GM21526 (cell line): Measurements from ENCODE around the gene SCGB1D2.

Experiments
- ATAC-seq: cut with Tn5 transposase; IDR thresholded peaks from one replicate; pipeline ENCODE4 v1.9.1; 2021; ENCODE audit warnings: moderate library complexity; ENCODE audit not compliant: unreplicated experiment, low FRiP score

SCGB1D2 gene

GRCh38 chr11:62256281-62256680 is 14.2 kb downstream of the SCGB1D2 start:
- ATAC-seq: no peak

GRCh38 chr11:62260261-62260953 is 18.4 kb downstream of the SCGB1D2 start:
- ATAC-seq: no peak

DNA sequence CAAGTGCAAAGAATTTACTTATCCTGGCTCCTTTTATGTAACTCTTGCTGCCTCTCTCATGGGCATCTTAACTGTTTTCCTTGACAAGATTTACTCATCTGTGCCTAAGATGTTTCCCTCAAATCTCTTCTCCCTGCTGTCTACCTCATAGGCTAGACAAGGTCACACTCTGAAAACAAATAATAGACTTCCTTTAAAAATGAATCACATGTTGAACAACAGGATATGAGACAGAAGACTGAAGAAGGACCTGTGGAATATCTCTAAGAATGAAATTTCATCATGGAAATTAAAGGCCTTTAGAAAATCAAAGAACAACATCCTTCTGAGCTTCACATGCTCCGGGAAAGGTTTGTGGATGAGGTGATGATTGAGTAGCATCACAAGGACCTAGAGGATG is 22.0 kb downstream of the SCGB1D2 start:
- no peak for ATAC-seq

- ATAC-seq: no peak
Measured at GRCh38 chr11:62266558-62266957, 24.5 kb downstream of the SCGB1D2 start.

DNA sequence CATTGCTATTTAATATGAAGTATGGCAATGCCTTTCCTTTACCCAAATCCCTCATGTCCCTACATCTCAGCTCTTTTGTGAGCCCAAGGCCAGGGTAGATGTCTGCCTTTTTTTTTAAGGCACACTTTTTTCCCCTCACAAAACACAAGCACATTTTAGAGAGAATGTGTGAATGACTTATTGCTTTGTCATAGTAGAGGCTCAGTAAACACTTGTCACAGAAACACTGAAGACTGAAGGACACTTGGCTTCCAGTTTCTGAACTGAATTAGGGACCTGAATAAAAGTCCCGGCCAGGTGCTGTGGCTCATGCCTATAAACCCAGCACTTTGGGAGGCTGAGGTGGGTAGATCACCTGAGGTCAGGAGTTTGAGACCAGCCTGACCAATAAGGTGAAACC is 25.0 kb downstream of the SCGB1D2 start:
- ATAC-seq: no peak

DNA sequence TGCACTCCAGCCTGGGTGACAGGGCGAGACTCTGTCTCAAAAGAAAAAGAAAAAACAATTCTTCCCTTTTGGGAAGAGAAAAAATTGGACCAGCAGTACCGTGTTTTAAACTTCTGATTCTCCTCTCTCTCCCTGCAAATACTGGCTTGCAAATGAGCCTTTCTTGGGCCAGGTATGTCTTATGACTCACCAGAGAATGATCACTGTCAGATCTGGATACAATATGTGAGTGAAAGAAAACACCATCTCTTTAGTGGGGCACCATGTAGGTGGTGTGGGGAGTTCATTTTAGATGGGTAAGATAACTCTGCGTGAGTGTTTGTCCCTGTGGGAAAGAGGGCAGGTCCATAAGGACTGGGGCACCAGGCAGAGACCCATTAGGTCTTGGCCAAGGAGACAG is 25.5 kb downstream of the SCGB1D2 start:
- ATAC-seq: no peak

GRCh38 chr11:62269654-62270278 is 27.7 kb downstream of the SCGB1D2 start, which contains the start of gene SCGB2A2:
TSS of gene SCGB2A2 (plus strand) at chr11:62270158. CDS start at chr11:62270217, 59 bp downstream.
- no peak for ATAC-seq

DNA sequence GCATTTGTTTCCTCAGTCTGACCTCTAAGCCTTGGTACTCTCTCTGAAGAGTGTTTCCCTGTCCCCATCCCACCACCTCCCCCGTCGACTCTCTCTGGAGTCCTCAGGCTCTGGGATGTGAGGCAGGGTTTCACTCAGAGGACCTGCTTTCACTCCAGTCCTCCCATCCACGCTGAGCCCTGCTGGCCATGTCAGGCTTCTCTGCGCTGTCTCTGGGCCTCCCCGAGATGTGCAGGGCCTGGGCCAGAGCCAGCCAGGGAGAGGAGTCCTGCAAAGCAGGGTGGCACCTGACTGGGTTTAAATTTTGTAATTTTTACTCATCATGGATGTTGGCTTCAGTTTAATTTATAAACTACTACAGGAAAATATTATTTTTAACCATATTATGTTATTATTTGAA is 31.2 kb downstream of the SCGB1D2 start:
- ATAC-seq: no peak

DNA sequence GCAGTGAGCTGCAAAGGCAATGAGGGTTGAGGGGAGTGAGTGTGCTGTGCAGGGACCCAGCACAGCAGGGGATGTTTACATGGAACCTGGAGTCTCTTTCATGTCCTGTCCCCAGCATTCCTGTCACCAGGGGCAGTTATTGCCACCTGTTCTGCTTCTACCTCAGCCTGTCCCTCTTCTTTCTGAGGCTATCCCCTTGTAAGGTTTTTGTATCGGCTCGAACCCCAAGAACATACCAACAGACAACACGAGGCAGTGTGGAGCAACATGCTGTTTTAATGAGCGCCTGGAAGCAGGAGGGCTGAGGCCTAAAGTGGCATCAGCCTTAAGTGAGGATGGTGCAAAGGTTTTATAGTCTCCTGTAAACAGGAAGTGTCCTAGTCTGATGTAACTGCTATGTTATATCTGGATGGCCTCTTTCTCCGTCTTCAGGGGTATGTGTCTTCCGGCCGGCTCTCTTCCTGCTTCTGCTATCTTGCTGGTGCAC is 31.8 kb downstream of the SCGB1D2 start:
- ATAC-seq: no peak

DNA sequence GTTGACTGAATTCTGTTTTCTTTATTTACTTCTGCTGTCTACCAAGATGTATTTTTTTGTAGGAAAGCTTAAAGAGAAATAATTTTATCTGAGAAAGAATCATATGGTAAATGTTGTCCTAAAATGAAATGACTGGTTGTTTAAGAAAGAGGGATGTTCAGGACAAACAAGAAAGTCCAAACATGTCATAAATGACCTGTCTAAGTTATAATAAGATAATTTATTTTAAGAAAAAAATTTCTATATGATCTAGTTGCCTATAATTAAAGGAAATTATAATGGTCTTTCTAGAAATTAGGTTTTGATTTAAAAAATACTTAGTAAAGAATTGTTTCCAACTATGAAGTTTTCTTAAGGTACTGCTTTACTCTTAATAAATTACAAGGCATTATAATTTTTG is 38.4 kb downstream of the SCGB1D2 start:
- ATAC-seq: no peak
